Neural cell (in vitro differentiated cells): ENCODE data around the gene ZFYVE28. TPM values are rescaled to one million over a fixed set of nuclear protein-coding genes. Genes with fewer than 3 reads are reported as not detected.
A peak's percentile ranks its signal among the peaks of the same experiment; 100 is the strongest.
"Not testable (repeated sequence)": the region's sequence is repeated elsewhere in the genome, so short reads cannot be mapped to it uniquely, and the experiment has no call there.

ENCODE experiments used
- H2AFZ ChIP-seq: fragments of 200-600, 300-800 bp; sonication (generic), shearing (Covaris generic); 2 replicates; pipeline ENCODE4 v1.6.0; 2014; ENCODE audit warnings: low read depth, mild to moderate bottlenecking, antibody characterized with exemption, low read length, moderate library complexity
- H3F3A ChIP-seq: fragments of 200-600 bp; shearing (Covaris generic); 2 replicates; pipeline ENCODE4 v1.6.1; 2016; ENCODE audit warnings: mild to moderate bottlenecking, moderate library complexity, mixed read lengths, antibody characterized with exemption, low read length; ENCODE audit not compliant: insufficient read depth, poor library complexity, severe bottlenecking
- H3K27ac ChIP-seq: fragments of 200-600, 300-800 bp; sonication (generic), shearing (Covaris generic); 2 replicates; pipeline ENCODE4 v1.5.1; 2014; ENCODE audit warnings: mild to moderate bottlenecking, low read length, moderate library complexity
- H3K27me3 ChIP-seq: fragments of 300-800, 200-600 bp; sonication (generic), shearing (Covaris generic); 2 replicates; pipeline ENCODE4 v1.6.0; 2014; ENCODE audit warnings: mild to moderate bottlenecking, low read depth, low read length, moderate library complexity; ENCODE audit not compliant: insufficient read depth
- H3K36me3 ChIP-seq: fragments of 300-800, 200-600 bp; sonication (generic), shearing (Covaris generic); 2 replicates; pipeline ENCODE4 v1.5.1; 2014; ENCODE audit warnings: mild to moderate bottlenecking, antibody characterized with exemption, low read length, moderate library complexity; ENCODE audit not compliant: insufficient read depth
- H3K4me2 ChIP-seq: fragments of 300-800, 200-600 bp; sonication (generic), shearing (Covaris generic); 2 replicates; pipeline ENCODE4 v1.6.0; 2014; ENCODE audit warnings: mild to moderate bottlenecking, low read length
- H3K4me3 ChIP-seq: fragments of 300-800, 200-600 bp; sonication (generic), shearing (Covaris generic); 2 replicates; pipeline ENCODE4 v1.5.1; 2014; ENCODE audit warnings: mild to moderate bottlenecking, low read length, moderate library complexity
- H3K79me2 ChIP-seq: fragments of 200-600 bp; shearing (Covaris generic); replicated peaks from 2 replicates; pipeline ENCODE4 v1.6.0; 2014; ENCODE audit warnings: mild to moderate bottlenecking, low read length, moderate library complexity; ENCODE audit not compliant: insufficient read depth
- H3K9ac ChIP-seq: fragments of 300-800, 200-600 bp; sonication (generic), shearing (Covaris generic); 2 replicates; pipeline ENCODE4 v1.6.1; 2016; ENCODE audit warnings: mild to moderate bottlenecking, low read length, mixed read lengths
- H3K9me2 ChIP-seq: fragments of 200-600 bp; shearing (Covaris generic); 2 replicates; pipeline ENCODE4 v1.6.1; 2016; ENCODE audit warnings: mild to moderate bottlenecking, low read length, mixed read lengths; ENCODE audit not compliant: insufficient read depth
- H3K9me3 ChIP-seq: fragments of 200-600, 300-800 bp; sonication (generic), shearing (Covaris generic); 2 replicates; pipeline ENCODE4 v1.6.1; 2016; ENCODE audit warnings: mild to moderate bottlenecking, mixed run types, low read length, moderate library complexity, mixed read lengths
- H4K20me1 ChIP-seq: fragments of 200-600 bp; shearing (Covaris generic); 2 replicates; pipeline ENCODE4 v1.6.1; 2016; ENCODE audit warnings: mild to moderate bottlenecking, mixed run types; ENCODE audit not compliant: insufficient read depth
- CTCF ChIP-seq: fragments of 450-650 bp; IDR thresholded peaks from 2 replicates; pipeline ENCODE4 v1.5.1; 2014; ENCODE audit warnings: antibody characterized with exemption, mild to moderate bottlenecking, moderate library complexity; ENCODE audit not compliant: poor library complexity, severe bottlenecking
- EP300 ChIP-seq: fragments of 450-650 bp; conservative IDR thresholded peaks from 2 replicates; pipeline ENCODE4 v1.6.1; 2014; ENCODE audit warnings: antibody characterized with exemption, mild to moderate bottlenecking, moderate library complexity; ENCODE audit not compliant: poor library complexity, severe bottlenecking
- EZH2 ChIP-seq: fragments of 200-600, 300-800 bp; shearing (Covaris generic), sonication (generic); IDR thresholded peaks from 2 replicates; pipeline ENCODE4 v1.6.1; 2014; ENCODE audit warnings: antibody characterized with exemption, low read length, borderline replicate concordance, mild to moderate bottlenecking; ENCODE audit not compliant: insufficient read depth, poor library complexity, severe bottlenecking
- MXI1 ChIP-seq: fragments of 450-650 bp; conservative IDR thresholded peaks from 2 replicates; pipeline ENCODE4 v1.6.1; 2014; ENCODE audit warnings: antibody characterized with exemption, mild to moderate bottlenecking; ENCODE audit not compliant: poor library complexity, severe bottlenecking
- POLR2AphosphoS5 ChIP-seq: IDR thresholded peaks from 2 replicates; pipeline ENCODE4 v1.6.1; 2012
- RAD21 ChIP-seq: fragments of 450-650 bp; conservative IDR thresholded peaks from 2 replicates; pipeline ENCODE4 v1.6.1; 2014; ENCODE audit warnings: antibody characterized with exemption, mild to moderate bottlenecking, moderate library complexity
- REST ChIP-seq: IDR thresholded peaks from 2 replicates; pipeline ENCODE4 v1.6.1; 2012; ENCODE audit warnings: borderline replicate concordance
- SMC3 ChIP-seq: fragments of 450-650 bp; conservative IDR thresholded peaks from 2 replicates; pipeline ENCODE4 v1.6.1; 2014; ENCODE audit warnings: antibody characterized with exemption, mild to moderate bottlenecking, moderate library complexity; ENCODE audit not compliant: poor library complexity
- TAF1 ChIP-seq: IDR thresholded peaks from 2 replicates; pipeline ENCODE4 v1.6.1; 2012; ENCODE audit warnings: low read depth
- polyA minus RNA-seq: library from RNA; depleted of rRNA, polyadenylated mRNA; stranded (reverse); fragments of >200 nt; gene quantifications from 2 replicates; pipeline ENCODE4 v1.2.3, GENCODE V29; 2014
- polyA plus RNA-seq: library from polyadenylated mRNA; depleted of rRNA; stranded (reverse); fragments of >200 nt; gene quantifications from 2 replicates; pipeline ENCODE4 v1.2.3, GENCODE V29; 2014

ZFYVE28 gene
- polyA plus RNA-seq (2.4 and 2.6 TPM in 2 replicates), polyA minus RNA-seq (5.0 and 5.8 TPM in 2 replicates)

GRCh38 chr4:2417765-2418649 is at the start of gene ZFYVE28:
Gene ZFYVE28, minus strand, starts transcription at chr4:2418645. Its CDS starts 322 bp downstream, at chr4:2418323.
- Histone ChIP-seq H3K9me3 (no peaks in the 10 kb centered on the region), H3K9ac (peak within 1 kb of the TSS; percentile 50), H3K79me2 (no peaks in the 10 kb centered on the region), H3K36me3 (no peaks in the 10 kb centered on the region), H3K4me2 (peak within 1 kb of the TSS; percentile 86), H2AFZ (no peak within 1 kb of the TSS), H3F3A (no peaks in the 10 kb centered on the region), H4K20me1 (no peaks in the 10 kb centered on the region), H3K27me3 (peaks cover 78% of the 10 kb centered on the region), H3K27ac (no peak within 1 kb of the TSS), H3K4me3 (peak within 1 kb of the TSS; percentile 91), H3K9me2 (no peaks in the 10 kb centered on the region)
- TF ChIP-seq EP300, result peak; percentile 12
- peak; percentile 28 for TF ChIP-seq POLR2AphosphoS5
- peak; percentile 35 for TF ChIP-seq EZH2
- no peak for TF ChIP-seq SMC3

GRCh38 chr4:2465544-2465943 is 47.1 kb upstream of the ZFYVE28 start:
- H3K27ac ChIP-seq, H4K20me1 ChIP-seq, H3K4me3 ChIP-seq, H3K9me3 ChIP-seq, H3K9ac ChIP-seq, H3K27me3 ChIP-seq, H3K36me3 ChIP-seq, H3K9me2 ChIP-seq, H3F3A ChIP-seq, H3K4me2 ChIP-seq, H2AFZ ChIP-seq: not testable (repeated sequence)
- peaks cover 19% of the 10 kb centered on the region for H3K79me2 ChIP-seq

- Histone ChIP-seq H3K4me2 (no peak overlapping the region), H3K27ac (no peak overlapping the region), H3K9ac (no peak overlapping the region), H3K9me2 (no peaks in the 10 kb centered on the region), H3K4me3 (no peak overlapping the region), H3K79me2 (peaks cover 13% of the 10 kb centered on the region), H4K20me1 (no peaks in the 10 kb centered on the region), H2AFZ (no peak overlapping the region), H3F3A (no peaks in the 10 kb centered on the region), H3K9me3 (no peaks in the 10 kb centered on the region), H3K27me3 (no peaks in the 10 kb centered on the region), H3K36me3 (no peaks in the 10 kb centered on the region)
- TF ChIP-seq TAF1 (no peak), EZH2 (no peak), MXI1 (no peak)
These were observed 46.6 kb upstream of the ZFYVE28 start for GRCh38 chr4:2465032-2465431.

GRCh38 chr4:2462992-2463762 is 44.7 kb upstream of the ZFYVE28 start:
- no peaks in the 10 kb centered on the region for H3K27me3 ChIP-seq
- H3F3A ChIP-seq, result no peaks in the 10 kb centered on the region
- H3K27ac ChIP-seq, result no peak overlapping the region
- TF ChIP-seq POLR2AphosphoS5 (no peak), CTCF (no peak), TAF1 (no peak), MXI1 (no peak), REST (no peak), RAD21 (peak; percentile 0), SMC3 (no peak), EP300 (no peak)
- peaks cover 7% of the 10 kb centered on the region for H3K79me2 ChIP-seq
- H3K4me3 ChIP-seq, result peak overlapping the region; percentile 72
- H3K9me3 ChIP-seq, result no peaks in the 10 kb centered on the region
- no peaks in the 10 kb centered on the region for H3K9me2 ChIP-seq
- no peak overlapping the region for H3K4me2 ChIP-seq
- H3K9ac ChIP-seq, result peak overlapping the region; percentile 67
- H3K36me3 ChIP-seq, result no peaks in the 10 kb centered on the region
- no peaks in the 10 kb centered on the region for H4K20me1 ChIP-seq
- no peak overlapping the region for H2AFZ ChIP-seq
